A172 (cell line): ENCODE data around the gene ABCA4. TPM values are rescaled to one million over a fixed set of nuclear protein-coding genes. Genes with fewer than 3 reads are reported as not detected.
"Not testable (repeated sequence)": the region's sequence is repeated elsewhere in the genome, so short reads cannot be mapped to it uniquely, and the experiment has no call there.

ENCODE experiments used
- DNase-seq: peaks from one replicate; pipeline ENCODE4 v3.0.0-alpha.2; 2015; ENCODE audit warnings: low spot score
- total RNA-seq: library from RNA; depleted of rRNA; stranded (reverse); fragments of >200 nt; shearing (Covaris generic); gene quantifications from 2 replicates; pipeline ENCODE4 v1.2.3, GENCODE V29; 2014

The ABCA4 gene
- total RNA-seq, 1 experiment from 2014 or later: not detected

GRCh38 chr1:94004924-94005323 lies 116.0 kb downstream of the ABCA4 start:
- DNase-seq: no peak

- DNase-seq: no peak
Measured at GRCh38 chr1:94002046-94002787, 118.7 kb downstream of the ABCA4 start.

GRCh38 chr1:94001397-94002045 lies 119.4 kb downstream of the ABCA4 start:
- DNase-seq: no peak

GRCh38 chr1:94000510-94001282 lies 120.3 kb downstream of the ABCA4 start:
- no peak for DNase-seq

- no peak for DNase-seq
Measured at GRCh38 chr1:93999840-94000415, 121.0 kb downstream of the ABCA4 start.

- DNase-seq: not testable (repeated sequence)
Measured at GRCh38 chr1:93998532-93998931, 122.4 kb downstream of the ABCA4 start.

GRCh38 chr1:93997756-93998155 lies 123.2 kb downstream of the ABCA4 start:
- no peak for DNase-seq

- peak; percentile 31 for DNase-seq
Measured at GRCh38 chr1:93995837-93996536, 125.0 kb downstream of the ABCA4 start.

GRCh38 chr1:93993731-93994130 lies 127.2 kb downstream of the ABCA4 start:
- DNase-seq: peak; percentile 71

- DNase-seq: no peak
Measured at GRCh38 chr1:93992954-93993353, 128.0 kb downstream of the ABCA4 start.

- DNase-seq: no peak
Measured at GRCh38 chr1:93992190-93992589, 128.8 kb downstream of the ABCA4 start.

- DNase-seq: no peak
Measured at GRCh38 chr1:93991271-93991670, 129.7 kb downstream of the ABCA4 start.

- not testable (repeated sequence) for DNase-seq
Measured at GRCh38 chr1:93990477-93990876, 130.5 kb downstream of the ABCA4 start.

GRCh38 chr1:93990010-93990409 lies 130.9 kb downstream of the ABCA4 start:
- no peak for DNase-seq

- DNase-seq: no peak
Measured at GRCh38 chr1:93989601-93990000, 131.3 kb downstream of the ABCA4 start.

- DNase-seq: no peak
Measured at GRCh38 chr1:93988634-93989350, 132.2 kb downstream of the ABCA4 start.

GRCh38 chr1:93981274-93981667 lies 139.7 kb downstream of the ABCA4 start:
- DNase-seq: no peak

- no peak for DNase-seq
Measured at GRCh38 chr1:93980320-93981273, 140.4 kb downstream of the ABCA4 start.

- DNase-seq: no peak
Measured at GRCh38 chr1:93979718-93980319, 141.1 kb downstream of the ABCA4 start.
